ELF-1 (cell line): ENCODE results near the gene AIG1.
"Not testable (repeated sequence)": the region's sequence is repeated elsewhere in the genome, so short reads cannot be mapped to it uniquely, and the experiment has no call there.

ENCODE experiments used
- DNase-seq: peaks from one replicate; pipeline ENCODE4 v3.0.0-alpha.2; 2016; ENCODE audit warnings: low read depth, low spot score

AIG1 gene

DNA sequence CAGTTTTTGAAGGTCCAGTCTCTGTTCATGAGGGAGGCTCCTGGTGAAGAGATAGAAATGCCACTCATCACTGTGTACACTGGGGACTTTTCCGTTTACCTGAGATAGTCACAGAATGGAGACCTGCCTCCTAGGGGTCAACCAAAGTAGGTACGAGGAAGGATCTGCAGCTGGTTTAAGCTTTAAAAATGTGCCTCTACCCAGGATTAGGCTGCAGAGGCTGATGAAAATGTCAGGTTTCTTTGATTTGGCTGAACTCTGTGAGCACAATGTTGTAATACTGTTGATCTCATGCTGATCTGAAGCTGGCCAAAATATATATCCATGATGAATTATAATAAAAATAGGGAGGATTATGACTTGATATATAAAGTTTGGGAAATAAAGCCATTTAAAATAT lies 207.1 kb downstream of the AIG1 start:
- no peak for DNase-seq

DNA sequence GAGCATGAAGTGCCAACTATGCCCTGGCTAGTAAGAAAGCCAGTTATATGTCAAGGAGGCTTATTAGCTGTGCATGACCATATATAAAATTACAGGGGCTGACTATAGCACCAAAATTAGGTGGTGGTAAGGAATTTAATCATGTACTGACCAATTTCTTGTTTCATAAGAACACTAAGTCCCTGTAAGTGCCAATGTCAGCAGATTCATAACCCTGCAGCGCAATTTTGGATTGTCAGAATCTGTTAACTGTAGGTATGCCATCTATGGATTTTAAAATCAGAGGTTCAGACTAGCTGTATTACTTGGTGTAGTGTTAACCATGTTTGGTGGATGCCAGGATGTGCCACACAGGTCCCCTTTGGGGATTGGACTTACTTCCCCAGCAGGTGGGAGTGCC lies 207.8 kb downstream of the AIG1 start:
- no peak for DNase-seq

DNA sequence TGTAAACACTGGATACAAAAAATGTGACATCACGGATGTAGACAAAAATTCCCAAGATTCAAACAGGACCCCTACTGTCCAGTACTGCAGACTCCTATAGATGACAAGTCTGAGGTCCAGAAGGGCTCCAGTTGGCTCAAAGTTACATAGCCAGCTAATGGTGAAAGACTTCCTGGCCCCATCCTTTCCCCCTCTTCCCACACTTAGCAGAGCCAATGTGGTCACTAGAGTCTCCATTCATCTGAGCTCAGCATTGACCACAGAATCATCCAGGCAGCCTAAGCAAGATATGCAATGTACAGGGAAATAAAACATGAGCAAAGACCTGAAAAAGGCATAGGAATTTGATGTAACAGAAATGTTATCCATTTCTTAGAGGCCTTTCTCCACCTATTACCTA lies 209.3 kb downstream of the AIG1 start:
- no peak for DNase-seq

DNA sequence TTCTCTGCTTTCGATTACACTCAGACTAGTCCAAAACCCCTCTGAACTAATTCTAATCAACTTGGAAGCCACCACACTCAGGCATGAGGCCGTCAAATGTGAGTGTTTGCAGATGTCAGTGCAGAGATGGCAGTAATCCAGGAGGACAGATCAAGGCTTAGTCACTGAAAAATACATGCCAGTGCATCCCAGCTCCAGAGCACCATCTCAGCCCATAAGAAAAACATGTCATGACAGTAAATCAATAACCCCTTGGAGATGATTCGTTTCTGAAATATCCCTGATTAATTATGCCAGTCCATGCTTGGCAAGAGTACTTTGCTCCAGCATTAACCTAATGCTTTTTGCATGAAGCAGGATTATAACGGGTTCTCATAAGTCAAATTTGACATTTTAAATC lies 210.3 kb downstream of the AIG1 start:
- no peak for DNase-seq

DNA sequence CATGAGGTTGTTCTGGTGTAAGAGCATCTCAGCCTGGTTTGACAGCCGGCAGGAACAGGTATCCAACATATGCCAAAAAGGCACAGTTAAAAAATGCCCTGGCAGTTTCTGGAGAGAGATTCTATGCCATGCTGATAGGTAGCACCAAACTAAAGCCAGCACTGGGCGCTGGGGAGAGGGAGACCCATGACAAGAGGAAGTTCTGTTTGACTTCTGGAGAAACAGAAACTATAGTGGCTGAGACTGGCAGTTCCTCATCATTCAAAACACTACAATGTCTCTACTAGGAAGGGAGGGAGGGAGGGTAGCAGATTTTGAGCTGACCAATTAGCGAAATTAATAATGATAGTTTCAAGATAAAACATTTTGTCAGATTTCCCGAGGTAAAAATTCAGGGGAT lies 215.7 kb downstream of the AIG1 start:
- DNase-seq = no peak

DNA sequence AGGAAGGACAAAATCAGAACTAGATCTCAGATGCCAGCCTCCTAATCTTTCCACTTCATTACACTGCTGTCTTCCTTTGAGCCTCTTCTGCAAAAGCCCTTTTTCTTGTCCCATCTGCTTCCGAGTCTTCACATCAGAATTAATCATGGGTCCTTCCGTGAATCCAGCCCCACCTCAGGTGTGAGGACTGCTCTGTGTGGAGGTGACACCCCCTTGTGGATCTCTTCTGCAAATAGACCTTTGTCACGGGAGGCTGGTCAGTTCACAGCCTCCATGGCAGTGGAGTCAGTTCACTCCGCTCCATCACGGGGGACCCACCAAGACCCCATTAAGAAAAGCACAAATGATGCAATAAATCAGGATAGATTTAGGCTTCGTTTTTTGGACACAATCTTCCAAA lies 218.7 kb downstream of the AIG1 start:
- DNase-seq = peak; percentile 45

DNA sequence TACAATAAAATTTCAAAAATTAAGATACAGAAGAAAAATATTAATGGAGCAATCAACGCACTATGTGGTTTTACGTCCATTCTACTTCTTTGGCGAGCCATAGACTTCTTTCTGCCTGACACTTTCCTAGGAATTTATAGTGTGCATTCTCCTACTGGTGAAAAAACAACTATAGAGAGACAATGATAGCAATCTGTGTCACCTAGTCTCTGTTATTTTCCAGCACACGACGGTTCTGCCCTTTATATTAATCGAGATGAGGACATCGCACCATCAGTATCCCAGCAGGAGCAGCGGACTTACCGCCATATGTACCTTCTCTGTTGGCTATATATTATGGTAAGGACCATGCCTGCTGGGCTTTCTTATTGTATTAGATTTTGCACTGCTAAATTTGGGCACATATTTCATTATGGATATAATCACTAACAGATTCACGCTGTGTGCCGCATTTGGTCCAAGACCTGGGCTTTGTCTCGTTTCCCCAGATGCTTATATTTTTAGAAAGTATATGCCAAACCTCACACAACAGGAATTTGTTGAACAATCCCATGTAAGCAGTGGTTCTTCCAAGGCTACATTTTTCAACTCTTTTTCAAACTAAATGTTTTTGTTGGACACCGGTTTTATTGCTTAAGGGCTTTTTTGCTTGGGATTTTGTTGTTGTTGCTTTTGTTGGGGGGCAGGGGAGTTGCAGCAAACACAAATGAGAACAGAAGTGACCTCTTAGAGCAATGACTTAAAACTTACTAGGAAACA lies 223.4 kb downstream of the AIG1 start:
- no peak for DNase-seq

DNA sequence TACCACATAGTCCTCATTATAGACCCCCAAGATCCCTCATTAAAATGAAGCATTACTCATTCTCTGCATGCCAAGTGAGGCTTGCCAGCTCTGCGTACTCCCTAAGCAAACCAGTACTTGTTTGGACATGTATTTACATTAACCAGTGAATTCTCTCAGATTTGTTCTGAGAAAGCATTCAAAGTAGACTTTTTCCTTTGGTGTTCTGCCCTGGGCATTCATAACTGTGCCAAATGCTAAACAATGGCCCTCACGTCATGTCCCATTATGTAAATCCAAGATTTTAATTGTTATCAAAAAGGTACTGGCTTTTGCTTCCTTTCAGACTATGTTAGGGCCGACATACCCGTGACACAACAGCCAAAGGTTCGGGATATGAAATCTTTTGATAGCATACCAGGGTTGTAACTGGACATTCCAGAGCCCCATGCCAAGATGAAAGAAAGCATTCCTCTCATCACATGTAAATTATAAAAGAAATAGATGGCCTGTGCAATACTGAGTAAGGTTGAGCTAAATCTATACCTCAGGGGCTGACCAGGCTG lies 225.6 kb downstream of the AIG1 start:
- DNase-seq = no peak

DNA sequence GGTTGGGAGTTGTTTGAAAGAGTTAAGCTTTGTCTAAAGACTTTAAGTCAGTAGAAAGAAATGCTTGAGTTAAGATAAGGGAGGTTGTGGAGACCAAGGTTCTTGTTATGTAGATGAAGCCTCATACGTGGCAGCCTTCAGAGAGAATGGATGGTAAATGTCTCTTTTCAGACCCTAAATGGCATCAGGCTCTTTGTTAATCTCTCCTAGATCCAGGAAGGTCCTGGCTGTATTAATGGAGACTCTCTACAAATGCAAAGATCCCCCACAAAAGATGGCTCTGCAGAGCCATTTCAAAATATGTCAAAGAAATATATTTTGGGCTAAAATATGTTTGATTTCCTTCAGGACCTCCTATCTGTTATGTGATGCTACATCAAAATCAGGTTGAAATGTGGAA lies 228.2 kb downstream of the AIG1 start:
- DNase-seq = peak; percentile 41

DNA sequence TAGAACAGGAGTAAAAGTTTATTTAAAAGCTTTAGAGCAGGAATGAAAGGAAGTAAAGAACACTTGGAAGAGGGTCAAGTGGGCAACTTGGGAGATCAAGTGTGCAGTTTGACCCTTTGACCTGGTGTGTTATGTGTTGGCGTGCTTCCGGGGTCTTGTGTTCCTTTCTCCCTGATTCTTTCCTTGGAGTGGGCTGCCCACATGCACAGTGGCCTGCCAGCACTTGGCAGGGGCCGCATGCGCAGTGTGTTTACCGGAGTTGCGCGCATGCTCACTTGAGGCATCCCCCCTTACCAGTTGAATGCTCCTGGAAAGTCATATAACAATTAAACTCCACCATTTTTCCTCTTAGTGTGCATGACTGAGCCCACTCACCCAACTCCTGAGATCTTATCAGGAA lies 229.5 kb downstream of the AIG1 start:
- DNase-seq = no peak

DNA sequence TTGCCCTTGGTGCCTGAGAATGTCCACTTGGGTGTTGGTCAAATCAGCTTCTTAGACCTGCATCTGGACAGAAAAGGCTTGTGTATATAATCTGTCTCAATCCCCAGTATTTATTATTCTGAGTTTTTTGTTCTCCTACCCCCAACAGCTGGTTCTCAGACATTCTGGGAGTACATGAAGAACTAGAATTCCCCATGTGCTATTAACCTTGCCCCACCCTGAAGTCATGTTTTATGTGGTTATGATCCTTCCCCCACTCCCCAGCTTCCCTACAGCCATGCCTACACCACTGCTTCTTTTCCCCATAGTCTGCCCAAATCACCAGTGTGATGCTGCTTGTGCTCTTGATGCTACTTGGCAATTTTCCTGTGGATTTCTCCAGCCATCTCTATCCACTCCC lies 232.8 kb downstream of the AIG1 start:
- DNase-seq = no peak

DNA sequence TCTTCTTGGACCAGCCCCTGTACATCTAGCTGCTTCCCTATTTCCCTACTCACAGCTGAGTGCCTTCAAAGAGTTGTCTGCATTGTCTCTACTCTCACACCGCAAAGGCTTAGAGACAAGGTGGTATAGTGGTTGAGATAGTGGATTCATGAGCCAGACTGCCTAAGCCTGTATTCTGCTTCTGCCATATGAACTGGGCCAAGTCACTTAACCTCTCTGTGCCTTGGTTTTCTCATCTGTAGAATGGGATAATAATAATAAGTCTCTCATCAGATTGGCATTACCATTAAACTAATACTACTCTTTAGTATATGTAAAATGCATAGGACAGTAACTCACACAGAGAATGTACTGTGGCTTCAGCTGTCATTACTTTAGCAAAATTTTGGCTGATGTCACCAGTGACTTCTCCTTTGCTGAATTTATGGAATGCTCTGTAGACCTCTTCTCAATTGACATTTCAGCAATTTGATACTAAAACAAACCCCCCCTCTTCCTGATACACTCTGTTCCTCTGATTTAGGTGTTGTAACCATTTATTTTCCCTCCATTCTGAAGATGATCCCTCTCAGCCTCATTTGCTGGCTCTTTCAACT lies 233.7 kb downstream of the AIG1 start:
- DNase-seq = no peak

DNA sequence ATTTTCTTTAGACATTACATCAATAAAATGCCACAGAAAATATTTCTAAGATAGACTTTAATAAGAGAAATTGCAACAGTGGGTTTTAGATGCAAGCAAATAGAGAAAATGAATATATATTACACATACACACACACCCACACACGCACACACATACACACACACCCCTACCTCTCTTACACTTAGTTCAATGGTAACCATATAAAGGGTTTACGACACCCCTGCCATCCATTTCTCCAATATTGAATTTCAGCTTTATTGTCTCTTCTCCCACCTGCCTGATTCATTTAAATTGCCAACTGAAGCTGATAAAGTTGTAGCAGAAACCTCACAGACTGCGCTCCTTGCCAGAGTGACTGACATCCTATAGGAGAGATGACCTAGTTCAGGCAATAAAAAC lies 235.2 kb downstream of the AIG1 start:
- DNase-seq = no peak

DNA sequence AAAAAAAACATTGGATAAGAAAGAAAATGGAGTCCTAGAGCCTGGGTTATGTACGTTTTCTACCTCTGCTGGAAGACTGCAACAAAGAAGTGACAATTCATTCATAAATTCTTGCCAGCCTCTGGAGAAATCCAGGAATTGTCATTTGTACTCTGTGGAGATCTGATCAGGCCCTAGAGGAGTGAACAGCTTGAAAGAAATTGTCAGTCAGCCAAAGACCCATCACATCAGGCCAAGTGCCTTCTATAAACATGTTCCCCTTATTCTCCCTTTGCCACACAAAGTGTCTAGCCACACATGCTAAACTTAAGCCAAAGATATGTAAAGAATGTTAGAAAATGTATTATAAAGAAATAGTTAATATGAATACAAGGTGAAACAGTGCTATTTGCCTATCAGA lies 237.4 kb downstream of the AIG1 start:
- DNase-seq = no peak

DNA sequence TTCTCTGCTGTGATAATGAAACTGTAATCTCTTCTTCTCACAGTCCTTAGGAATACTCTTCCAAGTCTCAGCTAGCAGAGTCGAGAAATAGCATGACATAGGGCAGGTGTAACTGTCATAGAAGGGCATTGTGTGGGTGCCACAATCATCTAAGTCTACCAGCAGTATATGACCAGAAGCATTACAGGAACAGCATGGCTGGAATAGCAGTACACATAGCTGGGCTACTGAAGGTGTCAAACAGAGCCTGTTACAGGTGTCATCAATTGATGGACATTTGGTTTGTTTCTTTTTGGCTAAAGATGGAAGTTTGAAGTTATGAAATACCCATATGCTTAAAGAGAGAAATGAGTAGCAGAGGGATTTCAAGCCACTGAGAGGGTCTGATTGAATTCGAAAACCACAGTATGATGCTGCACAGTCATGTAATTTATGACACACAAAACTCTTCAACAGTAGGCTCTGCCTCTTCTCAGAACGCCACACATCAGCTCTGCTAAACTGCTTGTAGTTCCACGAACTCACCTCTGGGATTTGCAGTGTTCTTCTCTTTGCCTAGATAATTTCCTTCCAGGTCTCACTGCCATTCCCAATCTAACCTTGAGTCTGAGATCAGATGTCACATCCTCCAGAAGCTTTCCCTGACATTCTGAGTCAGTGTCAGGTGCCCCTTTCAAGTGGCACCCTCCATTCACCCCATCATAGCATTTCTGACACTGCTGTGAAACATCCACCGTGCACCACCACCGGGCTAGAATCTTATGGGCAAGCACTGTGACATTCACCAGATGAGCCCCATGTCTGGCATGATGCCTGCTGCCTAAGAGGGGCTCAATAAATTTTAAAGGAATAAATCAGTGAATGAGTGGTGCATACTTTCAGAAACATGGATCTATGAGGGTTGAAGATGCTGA lies 238.8 kb downstream of the AIG1 start:
- DNase-seq = no peak

DNA sequence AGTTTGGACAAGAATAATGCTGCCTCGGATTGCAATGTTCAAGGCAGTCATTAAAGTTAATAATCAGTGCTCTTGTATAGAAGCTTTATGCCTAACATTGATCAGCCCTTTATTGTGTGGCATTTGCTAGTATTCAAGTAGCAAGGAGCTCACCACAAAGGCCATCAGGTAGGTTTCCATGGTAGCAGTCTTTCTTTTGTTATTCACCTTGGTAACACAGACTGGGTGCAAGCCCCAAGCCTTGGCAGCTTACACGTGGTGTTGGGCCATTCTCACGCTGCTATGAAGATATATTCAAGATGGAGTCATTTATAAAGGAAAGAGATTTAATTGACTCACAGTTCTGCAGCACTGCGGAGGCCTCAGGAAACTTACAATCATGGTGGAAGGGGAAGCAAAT lies 240.5 kb downstream of the AIG1 start:
- DNase-seq = no peak

DNA sequence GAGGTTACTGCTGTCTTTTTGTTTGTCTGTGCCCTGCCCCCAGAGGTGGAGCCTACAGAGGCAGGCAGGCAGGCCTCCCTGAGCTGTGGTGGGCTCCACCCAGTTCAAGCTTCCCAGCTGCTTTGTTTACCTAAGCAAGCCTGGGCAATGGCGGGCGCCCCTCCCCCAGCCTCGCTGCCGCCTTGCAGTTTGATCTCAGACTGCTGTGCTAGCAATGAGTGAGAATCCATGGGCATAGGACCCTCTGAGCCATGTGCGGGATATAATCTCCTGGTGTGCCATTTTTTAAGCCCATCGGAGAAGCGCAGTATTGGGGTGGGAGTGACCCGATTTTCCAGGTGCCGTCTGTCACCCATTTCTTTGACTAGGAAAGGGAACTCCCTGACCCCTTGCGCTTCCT lies 247.1 kb downstream of the AIG1 start:
- DNase-seq = not testable (repeated sequence)

DNA sequence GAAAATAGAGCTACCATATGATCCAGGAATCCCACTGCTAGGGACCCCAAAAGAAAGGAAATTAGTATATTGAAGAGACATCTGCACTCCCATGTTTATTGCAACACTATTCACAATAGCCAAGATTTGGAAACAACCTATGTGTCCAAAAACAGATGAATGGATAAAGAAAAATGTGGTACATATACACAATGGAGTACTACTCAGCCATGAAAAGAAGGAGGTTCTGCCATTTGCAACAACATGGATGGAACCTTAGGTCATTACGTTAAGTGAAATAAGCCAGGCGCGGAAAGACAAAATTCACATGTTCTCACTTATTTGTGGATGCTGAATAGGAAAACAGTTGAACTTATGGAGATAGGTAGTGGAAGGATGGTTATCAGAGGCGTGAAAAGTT lies 252.5 kb downstream of the AIG1 start:
- DNase-seq = no peak

DNA sequence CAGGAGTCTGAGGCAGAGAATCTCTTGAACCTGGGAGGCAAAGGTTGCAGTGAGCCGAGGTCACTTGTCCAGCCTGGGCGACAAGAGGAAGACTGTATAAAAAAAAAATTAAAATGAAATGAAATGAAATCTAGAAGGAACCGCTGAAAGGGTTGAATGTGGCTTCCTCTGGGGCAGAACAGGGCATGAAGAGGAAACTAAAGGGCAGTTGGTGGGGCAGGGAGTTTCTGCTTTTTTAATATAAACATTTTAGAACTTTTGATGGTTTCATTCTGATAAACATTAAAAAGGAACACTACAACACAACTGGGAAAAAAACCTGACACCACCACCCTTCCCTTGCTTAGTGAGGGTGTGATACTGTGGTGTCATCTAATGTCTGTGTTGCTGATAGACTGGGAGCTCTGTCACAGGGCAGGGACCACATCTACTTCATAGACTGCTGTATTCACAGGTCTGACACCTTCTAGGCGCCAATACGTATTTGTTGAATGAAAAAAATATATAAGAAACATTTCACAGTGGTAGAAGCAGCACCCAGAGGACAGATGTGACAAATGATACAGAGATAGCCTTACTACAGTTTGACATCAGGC lies 260.9 kb downstream of the AIG1 start:
- no peak for DNase-seq

DNA sequence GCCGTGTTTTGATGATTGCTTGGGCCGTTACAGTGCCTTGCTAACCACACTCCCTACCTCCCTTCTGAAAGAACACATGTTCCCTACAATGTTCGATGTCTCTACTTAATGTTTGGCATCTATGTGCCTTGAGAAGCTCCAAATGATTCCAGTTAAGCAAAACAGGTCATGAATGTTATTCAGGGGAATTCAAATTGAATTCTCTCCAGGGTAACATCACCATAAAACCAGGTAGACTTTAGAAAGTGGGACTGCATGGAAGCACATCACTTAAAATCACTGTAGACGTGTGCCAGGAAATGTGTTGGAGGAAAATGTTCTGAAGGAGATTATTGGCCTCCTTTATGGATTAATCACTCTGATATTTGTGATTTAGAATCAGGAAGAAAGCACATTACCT lies 261.7 kb downstream of the AIG1 start:
- DNase-seq = no peak

DNA sequence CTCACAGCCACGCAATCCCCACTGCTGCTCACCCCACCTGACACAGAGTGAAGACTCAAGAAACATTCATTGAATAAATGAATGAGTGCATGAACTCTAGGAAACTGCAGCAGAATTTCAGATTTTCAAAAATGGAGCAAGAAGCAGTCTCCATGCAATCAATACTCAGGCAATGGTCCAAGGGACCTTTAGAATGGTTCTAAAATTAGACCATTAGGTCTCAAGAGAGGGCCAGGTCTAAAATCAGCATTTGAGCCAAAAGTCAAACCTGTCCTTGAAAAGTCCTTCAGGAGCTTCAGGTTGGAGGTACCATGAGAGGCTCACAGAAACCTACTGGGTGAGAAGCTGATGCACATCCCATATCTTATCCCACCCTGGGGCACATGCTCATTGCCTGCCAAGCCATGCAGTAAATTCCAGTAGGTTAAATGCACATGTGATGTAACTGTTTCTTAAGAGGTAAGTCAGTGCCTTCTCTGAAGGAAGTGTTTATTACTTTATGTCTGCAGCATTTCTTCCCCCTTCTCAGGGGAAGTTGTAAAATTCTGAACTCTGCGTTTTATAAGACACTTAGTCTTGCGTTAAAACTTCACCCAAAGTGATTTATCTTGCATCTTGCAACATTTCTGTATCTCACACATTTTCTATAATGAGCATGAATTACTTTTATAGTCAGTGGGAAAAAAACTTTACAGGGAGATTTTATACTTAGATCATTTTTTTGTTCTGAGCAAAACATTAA lies 263.2 kb downstream of the AIG1 start:
- DNase-seq = no peak
